WTC11 (cell line): Measurements from ENCODE around the gene VWA8. TPM values are rescaled to one million over a fixed set of nuclear protein-coding genes. Genes with fewer than 3 reads are reported as not detected.

ENCODE experiments used
- ATAC-seq: fragments of 200-7000 bp; cut with Tn5 transposase; 2 replicates; pipeline ENCODE4 v1.10.0; 2021; ENCODE audit warnings: mild to moderate bottlenecking, moderate library complexity
- CTCF ChIA-PET: fragments of 300-600 bp; sonication (Branson Sonifier 250); formaldehyde crosslinking; loops from one replicate; lab custom pipeline; 2021; ENCODE audit warnings: antibody characterized with exemption; lab: Charles Lee
- POLR2A ChIA-PET: fragments of 350-600 bp; sonication (Branson Sonifier 250); formaldehyde crosslinking; loops from one replicate; lab custom pipeline; 2021; ENCODE audit warnings: antibody characterized with exemption; lab: Charles Lee
- DNase-seq: peaks from one replicate; pipeline ENCODE4 v3.0.0; 2021; ENCODE audit warnings: low spot score
- H3K27ac Mint-ChIP-seq: 2 replicates; pipeline ENCODE4 v1.8.0; 2021; ENCODE audit warnings: mixed read lengths
- H3K27me3 Mint-ChIP-seq: 2 replicates; pipeline ENCODE4 v1.8.0; 2021; ENCODE audit warnings: low read depth, mild to moderate bottlenecking, moderate library complexity, mixed read lengths
- H3K36me3 Mint-ChIP-seq: 2 replicates; pipeline ENCODE4 v1.8.0; 2021; ENCODE audit warnings: mixed read lengths
- H3K4me1 Mint-ChIP-seq: 2 replicates; pipeline ENCODE4 v1.8.0; 2022; ENCODE audit warnings: mixed read lengths
- H3K4me3 Mint-ChIP-seq: 2 replicates; pipeline ENCODE4 v1.8.0; 2021; ENCODE audit warnings: mild to moderate bottlenecking, moderate library complexity, mixed read lengths
- H3K9me3 Mint-ChIP-seq: 2 replicates; pipeline ENCODE4 v1.8.0; 2021; ENCODE audit warnings: mixed read lengths
- ELF4 ChIP-seq: sonication (generic); formaldehyde crosslinking; IDR thresholded peaks from 2 replicates; pipeline ENCODE4 v1.8.1; 2022; ENCODE audit warnings: low read depth, mild to moderate bottlenecking, moderate library complexity, missing genetic modification reagents
- ESRRA ChIP-seq: sonication (generic); formaldehyde crosslinking; IDR thresholded peaks from 2 replicates; pipeline ENCODE4 v1.8.1; 2022; ENCODE audit warnings: mild to moderate bottlenecking, missing genetic modification reagents, borderline replicate concordance
- FOXP1 ChIP-seq: sonication (generic); formaldehyde crosslinking; IDR thresholded peaks from 2 replicates; pipeline ENCODE4 v1.8.0; 2022; ENCODE audit warnings: missing genetic modification reagents, mild to moderate bottlenecking, moderate library complexity, borderline replicate concordance
- GRHL2 ChIP-seq: fragments of 250-450 bp; sonication (Bioruptor Pico); IDR thresholded peaks from 2 replicates; pipeline ENCODE4 v1.8.0; 2022; ENCODE audit warnings: mild to moderate bottlenecking, moderate library complexity; ENCODE audit not compliant: insufficient replicate concordance, severe bottlenecking
- MYBL2 ChIP-seq: sonication (generic); formaldehyde crosslinking; IDR thresholded peaks from 2 replicates; pipeline ENCODE4 v1.8.1; 2023; ENCODE audit warnings: mild to moderate bottlenecking, moderate library complexity, missing genetic modification reagents
- NR2C2 ChIP-seq: sonication (generic); formaldehyde crosslinking; IDR thresholded peaks from 2 replicates; pipeline ENCODE4 v1.8.0; 2022; ENCODE audit warnings: mild to moderate bottlenecking, missing genetic modification reagents
- SMAD3 ChIP-seq: sonication (generic); formaldehyde crosslinking; IDR thresholded peaks from 2 replicates; pipeline ENCODE4 v1.8.0; 2022; ENCODE audit warnings: missing genetic modification reagents, mild to moderate bottlenecking, borderline replicate concordance
- SP1 ChIP-seq: sonication (generic); formaldehyde crosslinking; conservative IDR thresholded peaks from 2 replicates; pipeline ENCODE4 v1.8.1; 2022; ENCODE audit warnings: missing genetic modification reagents
- TEAD4 ChIP-seq: sonication (generic); formaldehyde crosslinking; IDR thresholded peaks from 2 replicates; pipeline ENCODE4 v1.8.0; 2022; ENCODE audit warnings: mild to moderate bottlenecking, missing genetic modification reagents
- TP53 ChIP-seq: sonication (generic); formaldehyde crosslinking; IDR thresholded peaks from 2 replicates; pipeline ENCODE4 v1.8.1; 2023; ENCODE audit warnings: mild to moderate bottlenecking, missing genetic modification reagents
- total RNA-seq: library from RNA; stranded (reverse); gene quantifications from 3 replicates; pipeline ENCODE4 v1.2.3, GENCODE V29; 2021
- TF ChIP-seq, protein P1 (sequence below): sonication (generic); formaldehyde crosslinking; IDR thresholded peaks from 2 replicates; pipeline ENCODE4 v1.8.1; 2022; ENCODE audit warnings: low read depth, mild to moderate bottlenecking, moderate library complexity, missing genetic modification reagents, borderline replicate concordance
- TF ChIP-seq, protein P2 (sequence below): sonication (generic); formaldehyde crosslinking; IDR thresholded peaks from 2 replicates; pipeline ENCODE4 v1.8.1; 2023; ENCODE audit warnings: mild to moderate bottlenecking, missing genetic modification reagents, borderline replicate concordance
- TF ChIP-seq, protein P3 (sequence below): sonication (generic); formaldehyde crosslinking; IDR thresholded peaks from 2 replicates; pipeline ENCODE4 v1.8.1; 2022; ENCODE audit warnings: missing genetic modification reagents, borderline replicate concordance
- TF ChIP-seq, protein P4 (sequence below): sonication (generic); formaldehyde crosslinking; IDR thresholded peaks from 2 replicates; pipeline ENCODE4 v1.8.0; 2023; ENCODE audit warnings: missing genetic modification reagents, mild to moderate bottlenecking, borderline replicate concordance

VWA8 gene
- total RNA-seq, 1 experiment from 2014 or later = 19.9 TPM

DNA sequence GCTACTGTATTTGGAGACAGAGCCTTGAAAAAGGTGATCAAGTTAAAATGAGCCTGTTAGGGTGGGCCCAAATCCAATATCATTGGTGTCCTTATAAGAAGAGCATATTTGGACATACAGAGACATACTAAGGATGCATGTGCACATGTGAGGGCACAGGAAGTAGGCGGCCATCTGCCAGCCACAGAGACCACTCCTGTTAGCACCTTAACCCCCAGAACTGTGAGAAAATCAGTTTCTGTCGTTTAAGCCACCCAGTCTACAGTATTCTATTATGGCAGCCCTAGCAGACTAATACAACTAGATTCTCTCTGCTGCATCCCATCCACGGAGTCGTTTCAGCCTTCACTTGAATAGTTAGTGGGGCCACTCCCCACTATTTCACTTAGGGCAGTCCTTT, 48.1 kb upstream of the VWA8 start (continued):
- TF ChIP-seq, protein P1, sequence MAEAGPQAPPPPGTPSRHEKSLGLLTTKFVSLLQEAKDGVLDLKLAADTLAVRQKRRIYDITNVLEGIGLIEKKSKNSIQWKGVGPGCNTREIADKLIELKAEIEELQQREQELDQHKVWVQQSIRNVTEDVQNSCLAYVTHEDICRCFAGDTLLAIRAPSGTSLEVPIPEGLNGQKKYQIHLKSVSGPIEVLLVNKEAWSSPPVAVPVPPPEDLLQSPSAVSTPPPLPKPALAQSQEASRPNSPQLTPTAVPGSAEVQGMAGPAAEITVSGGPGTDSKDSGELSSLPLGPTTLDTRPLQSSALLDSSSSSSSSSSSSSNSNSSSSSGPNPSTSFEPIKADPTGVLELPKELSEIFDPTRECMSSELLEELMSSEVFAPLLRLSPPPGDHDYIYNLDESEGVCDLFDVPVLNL (CRISPR knock-in tag) = no peak
- TF ChIP-seq, protein P2, sequence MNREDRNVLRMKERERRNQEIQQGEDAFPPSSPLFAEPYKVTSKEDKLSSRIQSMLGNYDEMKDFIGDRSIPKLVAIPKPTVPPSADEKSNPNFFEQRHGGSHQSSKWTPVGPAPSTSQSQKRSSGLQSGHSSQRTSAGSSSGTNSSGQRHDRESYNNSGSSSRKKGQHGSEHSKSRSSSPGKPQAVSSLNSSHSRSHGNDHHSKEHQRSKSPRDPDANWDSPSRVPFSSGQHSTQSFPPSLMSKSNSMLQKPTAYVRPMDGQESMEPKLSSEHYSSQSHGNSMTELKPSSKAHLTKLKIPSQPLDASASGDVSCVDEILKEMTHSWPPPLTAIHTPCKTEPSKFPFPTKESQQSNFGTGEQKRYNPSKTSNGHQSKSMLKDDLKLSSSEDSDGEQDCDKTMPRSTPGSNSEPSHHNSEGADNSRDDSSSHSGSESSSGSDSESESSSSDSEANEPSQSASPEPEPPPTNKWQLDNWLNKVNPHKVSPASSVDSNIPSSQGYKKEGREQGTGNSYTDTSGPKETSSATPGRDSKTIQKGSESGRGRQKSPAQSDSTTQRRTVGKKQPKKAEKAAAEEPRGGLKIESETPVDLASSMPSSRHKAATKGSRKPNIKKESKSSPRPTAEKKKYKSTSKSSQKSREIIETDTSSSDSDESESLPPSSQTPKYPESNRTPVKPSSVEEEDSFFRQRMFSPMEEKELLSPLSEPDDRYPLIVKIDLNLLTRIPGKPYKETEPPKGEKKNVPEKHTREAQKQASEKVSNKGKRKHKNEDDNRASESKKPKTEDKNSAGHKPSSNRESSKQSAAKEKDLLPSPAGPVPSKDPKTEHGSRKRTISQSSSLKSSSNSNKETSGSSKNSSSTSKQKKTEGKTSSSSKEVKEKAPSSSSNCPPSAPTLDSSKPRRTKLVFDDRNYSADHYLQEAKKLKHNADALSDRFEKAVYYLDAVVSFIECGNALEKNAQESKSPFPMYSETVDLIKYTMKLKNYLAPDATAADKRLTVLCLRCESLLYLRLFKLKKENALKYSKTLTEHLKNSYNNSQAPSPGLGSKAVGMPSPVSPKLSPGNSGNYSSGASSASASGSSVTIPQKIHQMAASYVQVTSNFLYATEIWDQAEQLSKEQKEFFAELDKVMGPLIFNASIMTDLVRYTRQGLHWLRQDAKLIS (CRISPR knock-in tag) = no peak
- TF ChIP-seq FOXP1 (CRISPR knock-in tag) = no peak

DNA sequence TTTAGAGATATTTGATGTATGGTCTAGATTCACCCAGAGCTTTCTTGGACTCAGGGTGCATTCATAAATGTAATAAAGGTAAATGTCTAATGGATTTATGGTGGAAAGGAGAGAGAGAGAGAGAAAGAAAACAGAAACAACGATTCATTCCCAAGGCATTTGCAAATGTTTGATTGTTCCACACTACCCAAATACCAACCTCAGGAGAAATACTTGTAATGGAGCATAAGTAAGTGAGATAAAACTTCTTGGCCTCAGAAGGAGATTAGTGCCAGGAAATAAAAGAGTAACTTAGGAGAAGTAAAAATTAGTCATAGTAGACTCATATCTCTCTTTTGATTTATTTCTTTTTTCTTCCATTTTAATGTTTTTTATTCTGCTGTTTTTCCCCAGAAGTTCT, 46.9 kb upstream of the VWA8 start:
- H3K27ac Mint-ChIP-seq = no peak overlapping the region

DNA sequence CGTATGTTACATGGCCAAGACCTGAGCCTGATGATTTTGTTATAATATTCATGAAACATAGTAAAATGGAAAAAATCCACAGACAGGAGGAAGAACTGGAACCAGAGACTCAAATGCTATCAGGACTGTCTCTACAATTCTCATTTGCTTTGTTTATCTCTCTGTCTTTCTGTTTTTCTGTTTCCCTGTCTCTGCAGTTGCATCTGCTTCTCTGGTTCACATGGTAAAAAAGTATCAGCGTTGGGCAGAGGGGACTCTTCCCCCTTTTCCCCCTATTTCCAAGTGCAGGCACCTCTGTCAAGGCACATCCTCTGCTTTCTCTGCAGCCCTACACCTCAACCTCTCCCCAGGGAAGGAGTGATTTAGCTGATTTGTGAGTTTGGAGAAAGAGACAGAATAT, 41.2 kb upstream of the VWA8 start:
- H3K27ac Mint-ChIP-seq = no peak overlapping the region; the same call in 1 of the 2 replicates
- CTCF ChIA-PET = interaction anchor here (1.7 kb wide), 1 partner anchor 28 kb away, joined by 3 read pairs; no protein-coding TSS in a partner anchor

More for the DNA sequence above, 46.9 kb upstream of the VWA8 start:
- Mint-ChIP-seq H3K4me1 (peaks cover 15% of the 10 kb centered on the region), H3K27me3 (no peaks in the 10 kb centered on the region), H3K36me3 (no peaks in the 10 kb centered on the region), H3K4me3 (no peak overlapping the region), H3K9me3 (no peaks in the 10 kb centered on the region)
- CTCF ChIA-PET = no interaction called here
- DNase-seq (no peak), ATAC-seq (no peak)
- no peak for TF ChIP-seq SMAD3 (CRISPR knock-in tag)
- TF ChIP-seq TP53 (CRISPR knock-in tag) = no peak
- TF ChIP-seq ESRRA = no peak
- no peak for TF ChIP-seq GRHL2 (CRISPR knock-in tag)
- TF ChIP-seq MYBL2 (CRISPR knock-in tag) = no peak
- TF ChIP-seq, protein P3, sequence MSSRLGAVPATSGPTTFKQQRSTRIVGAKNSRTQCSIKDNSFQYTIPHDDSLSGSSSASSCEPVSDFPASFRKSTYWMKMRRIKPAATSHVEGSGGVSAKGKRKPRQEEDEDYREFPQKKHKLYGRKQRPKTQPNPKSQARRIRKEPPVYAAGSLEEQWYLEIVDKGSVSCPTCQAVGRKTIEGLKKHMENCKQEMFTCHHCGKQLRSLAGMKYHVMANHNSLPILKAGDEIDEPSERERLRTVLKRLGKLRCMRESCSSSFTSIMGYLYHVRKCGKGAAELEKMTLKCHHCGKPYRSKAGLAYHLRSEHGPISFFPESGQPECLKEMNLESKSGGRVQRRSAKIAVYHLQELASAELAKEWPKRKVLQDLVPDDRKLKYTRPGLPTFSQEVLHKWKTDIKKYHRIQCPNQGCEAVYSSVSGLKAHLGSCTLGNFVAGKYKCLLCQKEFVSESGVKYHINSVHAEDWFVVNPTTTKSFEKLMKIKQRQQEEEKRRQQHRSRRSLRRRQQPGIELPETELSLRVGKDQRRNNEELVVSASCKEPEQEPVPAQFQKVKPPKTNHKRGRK = no peak
- TF ChIP-seq SP1 (CRISPR knock-in tag) = no peak
- POLR2A ChIA-PET = no interaction called here

More for the DNA sequence above, 41.2 kb upstream of the VWA8 start:
- H3K4me3 Mint-ChIP-seq = no peak overlapping the region
- peaks cover 22% of the 10 kb centered on the region for H3K4me1 Mint-ChIP-seq
- no peaks in the 10 kb centered on the region for H3K9me3 Mint-ChIP-seq
- no peaks in the 10 kb centered on the region; the same call in 1 of the 2 replicates for H3K27me3 Mint-ChIP-seq
- DNase-seq = no peak
- TF ChIP-seq NR2C2 (CRISPR knock-in tag) = no peak
- no peak for TF ChIP-seq FOXP1 (CRISPR knock-in tag)
- TF ChIP-seq TEAD4 = no peak
- TF ChIP-seq ELF4 (CRISPR knock-in tag) = no peak
- TF ChIP-seq SMAD3 (CRISPR knock-in tag) = no peak
- TF ChIP-seq, protein P4, sequence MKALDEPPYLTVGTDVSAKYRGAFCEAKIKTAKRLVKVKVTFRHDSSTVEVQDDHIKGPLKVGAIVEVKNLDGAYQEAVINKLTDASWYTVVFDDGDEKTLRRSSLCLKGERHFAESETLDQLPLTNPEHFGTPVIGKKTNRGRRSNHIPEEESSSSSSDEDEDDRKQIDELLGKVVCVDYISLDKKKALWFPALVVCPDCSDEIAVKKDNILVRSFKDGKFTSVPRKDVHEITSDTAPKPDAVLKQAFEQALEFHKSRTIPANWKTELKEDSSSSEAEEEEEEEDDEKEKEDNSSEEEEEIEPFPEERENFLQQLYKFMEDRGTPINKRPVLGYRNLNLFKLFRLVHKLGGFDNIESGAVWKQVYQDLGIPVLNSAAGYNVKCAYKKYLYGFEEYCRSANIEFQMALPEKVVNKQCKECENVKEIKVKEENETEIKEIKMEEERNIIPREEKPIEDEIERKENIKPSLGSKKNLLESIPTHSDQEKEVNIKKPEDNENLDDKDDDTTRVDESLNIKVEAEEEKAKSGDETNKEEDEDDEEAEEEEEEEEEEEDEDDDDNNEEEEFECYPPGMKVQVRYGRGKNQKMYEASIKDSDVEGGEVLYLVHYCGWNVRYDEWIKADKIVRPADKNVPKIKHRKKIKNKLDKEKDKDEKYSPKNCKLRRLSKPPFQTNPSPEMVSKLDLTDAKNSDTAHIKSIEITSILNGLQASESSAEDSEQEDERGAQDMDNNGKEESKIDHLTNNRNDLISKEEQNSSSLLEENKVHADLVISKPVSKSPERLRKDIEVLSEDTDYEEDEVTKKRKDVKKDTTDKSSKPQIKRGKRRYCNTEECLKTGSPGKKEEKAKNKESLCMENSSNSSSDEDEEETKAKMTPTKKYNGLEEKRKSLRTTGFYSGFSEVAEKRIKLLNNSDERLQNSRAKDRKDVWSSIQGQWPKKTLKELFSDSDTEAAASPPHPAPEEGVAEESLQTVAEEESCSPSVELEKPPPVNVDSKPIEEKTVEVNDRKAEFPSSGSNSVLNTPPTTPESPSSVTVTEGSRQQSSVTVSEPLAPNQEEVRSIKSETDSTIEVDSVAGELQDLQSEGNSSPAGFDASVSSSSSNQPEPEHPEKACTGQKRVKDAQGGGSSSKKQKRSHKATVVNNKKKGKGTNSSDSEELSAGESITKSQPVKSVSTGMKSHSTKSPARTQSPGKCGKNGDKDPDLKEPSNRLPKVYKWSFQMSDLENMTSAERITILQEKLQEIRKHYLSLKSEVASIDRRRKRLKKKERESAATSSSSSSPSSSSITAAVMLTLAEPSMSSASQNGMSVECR (CRISPR knock-in tag) = no peak
- TF ChIP-seq GRHL2 (CRISPR knock-in tag) = no peak
- no peaks in the 10 kb centered on the region for H3K36me3 Mint-ChIP-seq
- POLR2A ChIA-PET = no interaction called here
- ATAC-seq = no peak
